Liver (tissue), 3 donors: ENCODE results near the gene PDP2.

ENCODE experiments used
- ATF3 ChIP-seq: IDR thresholded peaks from 2 replicates; pipeline ENCODE4 v1.6.1; 2016; ENCODE audit warnings: antibody characterized with exemption
- CTCF ChIP-seq: fragments of 150-350 bp; IDR thresholded peaks from 2 replicates; pipeline ENCODE4 v1.5.1; 2017; ENCODE audit warnings: improper control_type of control experiment, low read depth, low read length; ENCODE audit not compliant: missing input control
- EGR1 ChIP-seq, 2 donors: IDR thresholded peaks; 2 replicates each; pipeline ENCODE4 v1.6.1; 2016 to 2018; ENCODE audit warnings: antibody characterized with exemption in 2 of 2, low read depth in 2 of 2
- FOXA1 ChIP-seq: IDR thresholded peaks from 2 replicates; pipeline ENCODE4 v1.6.1; 2016; ENCODE audit warnings: antibody characterized with exemption
- HNF4G ChIP-seq: IDR thresholded peaks from 2 replicates; pipeline ENCODE4 v1.6.1; 2016; ENCODE audit warnings: antibody characterized with exemption
- MAX ChIP-seq: IDR thresholded peaks from 2 replicates; pipeline ENCODE4 v1.6.1; 2016; ENCODE audit warnings: antibody characterized with exemption
- REST ChIP-seq: IDR thresholded peaks from 2 replicates; pipeline ENCODE4 v1.6.1; 2016; ENCODE audit warnings: antibody characterized with exemption, mild to moderate bottlenecking
- RXRA ChIP-seq, 2 donors: IDR thresholded peaks; 2 replicates each; pipeline ENCODE4 v1.6.1; 2017 to 2018; ENCODE audit warnings: antibody characterized with exemption in 2 of 2, mild to moderate bottlenecking in 1 of 2
- SP1 ChIP-seq: IDR thresholded peaks from 2 replicates; pipeline ENCODE4 v1.6.1; 2018; ENCODE audit warnings: antibody characterized with exemption, mild to moderate bottlenecking
- TAF1 ChIP-seq: conservative IDR thresholded peaks from 2 replicates; pipeline ENCODE4 v1.6.1; 2016; ENCODE audit warnings: antibody characterized with exemption, mild to moderate bottlenecking
- YY1 ChIP-seq: IDR thresholded peaks from 2 replicates; pipeline ENCODE4 v1.6.1; 2016; ENCODE audit warnings: antibody characterized with exemption, mild to moderate bottlenecking
- donor health status: healthy.
- donor health status: healthy.

GRCh38 chr16:66845791-66846221 lies 34.5 kb upstream of the PDP2 start:
- TF ChIP-seq HNF4G: no peak
- TF ChIP-seq CTCF: no peak
- TF ChIP-seq MAX: no peak
- no peak for TF ChIP-seq TAF1
- no peak for TF ChIP-seq YY1
- no peak for TF ChIP-seq ATF3
- no peak for TF ChIP-seq REST
- no peak for TF ChIP-seq EGR1 (IDR thresholded peaks at IDR 0.05; ENCODE audit: low read depth in 2 of 2)
- TF ChIP-seq FOXA1: no peak
- no peak for TF ChIP-seq SP1
- no peak for TF ChIP-seq RXRA (IDR thresholded peaks at IDR 0.05)
